SK-N-DZ (cell line): ENCODE data around the gene RB1.

Experiments used
- small RNA-seq, 2 experiments: library from RNA; depleted of rRNA; stranded (forward); fragments of <200 nt; gene quantifications; one replicate each; pipeline ENCODE3, GENCODE V24; 2014

RB1 gene

Small RNA genes within 50 kb of the gene (small RNA-seq; reads per million reads assigned to genes)
- 0 reads per million in 2 experiments for gene RF00017
